GM12878 (cell line): ENCODE measurements around the gene SACS. TPM values are rescaled to one million over a fixed set of nuclear protein-coding genes. Genes with fewer than 3 reads are reported as not detected.

Experiments
- ATAC-seq: fragments of 200-7000 bp; cut with Tn5 transposase; 3 replicates; pipeline ENCODE4 v1.9.1; 2020; ENCODE audit warnings: mild to moderate bottlenecking, moderate library complexity
- BruUV-seq: library from RNA; stranded (reverse); fragments of 400-500 nt; replicated peaks from 2 replicates; lab custom pipeline; 2021; lab: Mats Ljungman, UMichigan
- CTCF ChIA-PET: fragments of 300-600 bp; sonication (Branson Sonifier 250); formaldehyde crosslinking; extraction: SDS; loops from one replicate; lab custom pipeline; 2021; ENCODE audit warnings: inconsistent platforms; lab: Yijun Ruan, JAX
- POLR2A ChIA-PET: fragments of 350-600 bp; formaldehyde crosslinking; extraction: SDS; loops from one replicate; lab custom pipeline; 2021; ENCODE audit warnings: inconsistent platforms; lab: Charles Lee
- RAD21 ChIA-PET: fragments of 300-600 bp; sonication (Branson Sonifier 250); formaldehyde crosslinking; loops from one replicate; lab custom pipeline; 2023; ENCODE audit warnings: antibody characterized with exemption; ENCODE audit not compliant: unreplicated experiment; lab: Charles Lee
- SMC1A ChIA-PET: fragments of 300-600 bp; sonication (Branson Sonifier 250); formaldehyde crosslinking; loops from one replicate; lab custom pipeline; 2023; ENCODE audit not compliant: unreplicated experiment, uncharacterized antibody; lab: Charles Lee
- DNase-seq: peaks from one replicate; pipeline ENCODE4 v3.0.0-alpha.2; 2011; ENCODE audit warnings: low read depth, low spot score
- FAIRE-seq: peaks from 3 replicates; lab custom pipeline; 2011; peaks lifted over from hg19 to GRCh38; lab: Jason Lieb, UNC
- H2AFZ ChIP-seq: 2 replicates; pipeline ENCODE4 v1.6.0; 2011; ENCODE audit warnings: low read depth, low read length, control low read depth; ENCODE audit not compliant: control insufficient read depth
- H3K27ac ChIP-seq: 2 replicates; pipeline ENCODE4 v1.5.1; 2011; ENCODE audit warnings: control low read depth; ENCODE audit not compliant: control insufficient read depth, insufficient read depth
- H3K27me3 ChIP-seq, 2 experiments: replicated peaks in 1 of 2; 2 replicates each; pipeline versions ENCODE4 v1.6.0 to v1.6.1; 2011; ENCODE audit warnings: low read length in 1 of 2; ENCODE audit not compliant: control insufficient read depth in 2 of 2, insufficient read depth in 2 of 2
- H3K36me3 ChIP-seq, 2 experiments: 2 replicates each; pipeline ENCODE4 v1.5.1; 2011; ENCODE audit warnings: low read length in 1 of 2; ENCODE audit not compliant: control insufficient read depth in 2 of 2, insufficient read depth in 2 of 2
- H3K4me1 ChIP-seq: 2 replicates; pipeline ENCODE4 v1.6.1; 2011; ENCODE audit warnings: mild to moderate bottlenecking, low read length, moderate library complexity, mixed read lengths; ENCODE audit not compliant: control insufficient read depth, insufficient read depth
- H3K4me2 ChIP-seq: 2 replicates; pipeline ENCODE4 v1.6.0; 2011; ENCODE audit warnings: control low read depth; ENCODE audit not compliant: control insufficient read depth, insufficient read depth
- H3K4me3 ChIP-seq: fragments of 200-600 bp; sonication (generic); 2 replicates; pipeline ENCODE4 v1.5.1; 2016
- H3K79me2 ChIP-seq: 2 replicates; pipeline ENCODE4 v1.6.0; 2011; ENCODE audit warnings: low read length; ENCODE audit not compliant: control insufficient read depth, insufficient read depth
- H3K9ac ChIP-seq: 2 replicates; pipeline ENCODE4 v1.8.0; 2011; ENCODE audit warnings: low read length, control low read depth, mixed read lengths; ENCODE audit not compliant: control insufficient read depth, insufficient read depth
- H3K9me3 ChIP-seq: replicated peaks from 3 replicates; pipeline ENCODE4 v1.5.1; 2011; ENCODE audit warnings: mild to moderate bottlenecking, low read length; ENCODE audit not compliant: control insufficient read depth, insufficient read depth
- H4K20me1 ChIP-seq: 2 replicates; pipeline ENCODE4 v1.6.0; 2011; ENCODE audit not compliant: control insufficient read depth, insufficient read depth
- ATF3 ChIP-seq: IDR thresholded peaks from 2 replicates; pipeline ENCODE4 v1.6.1; 2011; ENCODE audit warnings: low read depth, mild to moderate bottlenecking, low read length, moderate library complexity, borderline replicate concordance; ENCODE audit errors: extremely low read depth
- CEBPB ChIP-seq, 2 experiments: fragments of 150-350 bp in 1 of 2; IDR thresholded peaks; 2 replicates each; pipeline ENCODE4 v1.6.1; 2012 to 2014; ENCODE audit warnings: low read depth in 2 of 2, low read length in 2 of 2, borderline replicate concordance in 1 of 2, inconsistent platforms in 1 of 2
- CHD4 ChIP-seq: fragments of 200-600 bp; sonication (generic); IDR thresholded peaks from 2 replicates; pipeline ENCODE4 v1.6.1; 2016; ENCODE audit warnings: mild to moderate bottlenecking
- MEF2A ChIP-seq: IDR thresholded peaks from 2 replicates; pipeline ENCODE4 v1.6.1; 2011; ENCODE audit warnings: low read depth, mild to moderate bottlenecking, low read length, moderate library complexity; ENCODE audit not compliant: insufficient read depth
- NFIC ChIP-seq: IDR thresholded peaks from 2 replicates; pipeline ENCODE4 v1.6.1; 2012; ENCODE audit warnings: low read depth, mild to moderate bottlenecking, inconsistent platforms, low read length, moderate library complexity
- NKRF ChIP-seq: fragments of 450-650 bp; conservative IDR thresholded peaks from 2 replicates; pipeline ENCODE4 v1.6.1; 2017; ENCODE audit warnings: mild to moderate bottlenecking, moderate library complexity
- RAD21 ChIP-seq: IDR thresholded peaks from 2 replicates; pipeline ENCODE4 v1.6.1; 2011; ENCODE audit warnings: mild to moderate bottlenecking, low read depth, low read length, moderate library complexity; ENCODE audit not compliant: insufficient read depth
- SRF ChIP-seq, 2 experiments: IDR thresholded peaks; 2 replicates each; pipeline ENCODE4 v1.6.1; 2011; ENCODE audit warnings: low read depth in 2 of 2, low read length in 2 of 2, mild to moderate bottlenecking in 1 of 2, moderate library complexity in 1 of 2
- ZNF207 ChIP-seq: fragments of 450-650 bp; IDR thresholded peaks from 2 replicates; pipeline ENCODE4 v1.6.1; 2014; ENCODE audit warnings: antibody characterized with exemption, mild to moderate bottlenecking, borderline replicate concordance
- ZSCAN29 ChIP-seq: fragments of 450-650 bp; IDR thresholded peaks from 2 replicates; pipeline ENCODE4 v1.6.1; 2017; ENCODE audit warnings: mild to moderate bottlenecking, moderate library complexity
- WGBS: methylation state at CpG from one replicate; pipeline ENCODE4 v1.1.6; 2016; ENCODE audit warnings: low lambda C conversion rate; ENCODE audit not compliant: insufficient replicate concordance, insufficient coverage; ENCODE audit errors: missing lambda C conversion rate; 5-methylcytosine and 5-hydroxymethylcytosine counted together
- in situ Hi-C: fragments of 300-500 bp; cut with MboI; formaldehyde crosslinking; loops from 9 replicates; pipeline ENCODE4 v1.14.3; 2018; ENCODE audit warnings: mixed read lengths
- intact Hi-C: fragments of 100-400 bp; cut with micrococcal nuclease; formaldehyde crosslinking; loops from one replicate; pipeline ENCODE4 v1.14.2; 2022; ENCODE audit not compliant: unreplicated experiment
- polyA plus RNA-seq, 11 experiments: library from polyadenylated mRNA; depleted of rRNA in 4 of 11; unstranded in 6 of 11; stranded (reverse) in 5 of 11; fragments of >200 nt; fragmentation: Nextera tagmentation in 4 of 11; fragmentation: Illumina TruSeq in 1 of 11; extraction: Ambion mirVana in 4 of 11; extraction: Trizol in 1 of 11; gene quantifications; 1 replicate in 1 of 11; 2 replicates in 10 of 11; pipeline versions ENCODE4 v1.2.1 to v1.2.3, GENCODE V29; 2011 to 2016; ENCODE audit warnings: inconsistent platforms in 2 of 11, missing spikeins in 2 of 11, low read depth in 1 of 11
- total RNA-seq, 4 experiments: library from RNA; depleted of rRNA in 3 of 4; stranded (reverse); fragments of >200 nt in 3 of 4; fragmentation: Illumina TruSeq in 1 of 4; extraction: Trizol in 1 of 4; gene quantifications; 2 replicates each; pipeline versions ENCODE4 v1.2.1 to v1.2.3, GENCODE V29; 2013 to 2021
- TF ChIP-seq, protein P1 (sequence below): IDR thresholded peaks from 2 replicates; pipeline ENCODE4 v1.6.1; 2012; ENCODE audit warnings: low read depth, low read length, improper control_type of control experiment

SACS gene
- total and polyA plus RNA-seq, 10 of the 15 experiments (the other 5 are each of a cell fraction or from before 2014, with no cell fraction given), result 9.9 to 74.9 (median 22.1) TPM

DNA sequence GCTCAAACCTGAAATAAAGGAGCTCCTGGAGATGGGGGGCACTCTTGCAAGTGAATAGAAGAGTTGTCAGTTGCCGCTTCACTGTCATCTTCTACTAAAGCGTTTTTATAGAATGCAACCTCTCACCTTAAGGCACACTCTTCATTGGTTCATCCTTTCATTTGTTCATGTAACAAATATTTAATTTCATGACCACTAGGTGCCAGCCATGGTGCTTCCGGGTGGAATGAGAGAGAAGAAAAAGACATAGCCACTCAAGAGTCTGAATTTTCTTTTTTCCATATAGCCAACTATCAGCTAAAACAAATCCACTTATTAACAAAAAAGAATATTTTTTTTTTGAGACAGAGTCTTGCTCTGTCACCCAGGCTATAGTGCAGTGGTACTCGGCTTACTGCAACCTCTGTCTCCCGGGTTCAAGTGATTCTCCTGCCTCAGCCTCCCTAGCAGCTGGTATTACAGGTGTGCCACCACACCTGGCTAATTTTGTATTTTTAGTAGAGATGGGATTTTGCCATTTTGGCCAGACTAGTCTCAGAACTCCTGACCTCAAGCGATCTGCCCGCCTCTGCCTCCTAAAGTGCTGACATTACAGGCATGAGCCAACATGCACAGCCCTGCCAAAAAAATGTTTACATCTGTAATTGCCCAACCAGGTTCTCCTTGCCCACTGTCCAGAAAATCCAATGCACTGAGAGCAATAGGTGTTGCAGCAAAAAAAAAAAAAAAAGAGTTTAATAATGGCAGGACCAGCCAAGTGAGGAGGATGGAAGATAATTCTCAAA, 22.1 kb upstream of the SACS start:
- no peak for DNase-seq
- Histone ChIP-seq H3K9ac (no peak overlapping the region), H2AFZ (no peak overlapping the region), H3K4me1 (peaks cover 7% of the 10 kb centered on the region), H3K79me2 (no peaks in the 10 kb centered on the region), H3K27ac (no peak overlapping the region), H4K20me1 (no peaks in the 10 kb centered on the region), H3K4me2 (no peak overlapping the region), H3K4me3 (no peak overlapping the region), H3K27me3 (no peaks in the 10 kb centered on the region), H3K36me3 (no peaks in the 10 kb centered on the region), H3K9me3 (no peaks in the 10 kb centered on the region)
- WGBS, result 88% methylated on average over 7 of the region's 7 CpGs
- in situ Hi-C loops (no loop called here), intact Hi-C loops (no loop called here)
- ChIA-PET POLR2A (no interaction called here), SMC1A (no interaction called here), CTCF (interaction anchor here (0.9 to 1.1 kb wide), 2 partner anchors 10 to 767 kb away, joined by 3 read pairs; no protein-coding TSS in a partner anchor), RAD21 (no interaction called here)
- TF ChIP-seq RAD21 (peak; percentile 12; the same call in 1 of the 2 replicates), CHD4 (no peak)
- BruUV-seq, result no TSS peak
- FAIRE-seq, result no peak
- no peak for ATAC-seq

- H2AFZ ChIP-seq, result no peak overlapping the region
- no peaks in the 10 kb centered on the region for H3K4me1 ChIP-seq
- no peaks in the 10 kb centered on the region for H3K9me3 ChIP-seq
- ChIA-PET POLR2A (no interaction called here), CTCF (no interaction called here), SMC1A (interaction anchor here (1.6 kb wide), 1 partner anchor 9 kb away, joined by 3 read pairs; no protein-coding TSS in a partner anchor), RAD21 (no interaction called here)
- no peak for DNase-seq
- H3K36me3 ChIP-seq, result no peaks in the 10 kb centered on the region
- no TSS peak for BruUV-seq
- intact Hi-C loops, result no loop called here
- H3K79me2 ChIP-seq, result no peaks in the 10 kb centered on the region
- H4K20me1 ChIP-seq, result no peaks in the 10 kb centered on the region
- H3K9ac ChIP-seq, result no peak overlapping the region
- no peak overlapping the region for H3K4me2 ChIP-seq
- in situ Hi-C loops, result no loop called here
- no peak for FAIRE-seq
- H3K27ac ChIP-seq, result no peak overlapping the region
- H3K4me3 ChIP-seq, result no peak overlapping the region
- no peak for ATAC-seq
- no peaks in the 10 kb centered on the region for H3K27me3 ChIP-seq
- WGBS, result 35% methylated on average over 8 of the region's 8 CpGs
- TF ChIP-seq, protein P1, sequence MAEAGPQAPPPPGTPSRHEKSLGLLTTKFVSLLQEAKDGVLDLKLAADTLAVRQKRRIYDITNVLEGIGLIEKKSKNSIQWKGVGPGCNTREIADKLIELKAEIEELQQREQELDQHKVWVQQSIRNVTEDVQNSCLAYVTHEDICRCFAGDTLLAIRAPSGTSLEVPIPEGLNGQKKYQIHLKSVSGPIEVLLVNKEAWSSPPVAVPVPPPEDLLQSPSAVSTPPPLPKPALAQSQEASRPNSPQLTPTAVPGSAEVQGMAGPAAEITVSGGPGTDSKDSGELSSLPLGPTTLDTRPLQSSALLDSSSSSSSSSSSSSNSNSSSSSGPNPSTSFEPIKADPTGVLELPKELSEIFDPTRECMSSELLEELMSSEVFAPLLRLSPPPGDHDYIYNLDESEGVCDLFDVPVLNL, result no peak
- TF ChIP-seq NKRF (no peak), ZSCAN29 (no peak), SRF (IDR thresholded peaks at IDR 0.05; ENCODE audit: low read depth in 2 of 2, low read length in 2 of 2) (no peak), NFIC (no peak), ZNF207 (no peak), CEBPB (IDR thresholded peaks at IDR 0.05; ENCODE audit: borderline replicate concordance in 1 of 2, low read depth in 2 of 2, low read length in 2 of 2) (no peak), MEF2A (no peak), ATF3 (no peak)
Measured at GRCh38 chr13:23453132-23453531, 19.6 kb upstream of the SACS start.
